GM23248 (cell line): ENCODE measurements around the gene ZNF574. TPM values are rescaled to one million over a fixed set of nuclear protein-coding genes. Genes with fewer than 3 reads are reported as not detected.

ENCODE experiments used
- DNase-seq: peaks from one replicate; pipeline ENCODE4 v3.0.0-alpha.2; 2015
- H2AFZ ChIP-seq: fragments of 200-600 bp; sonication (generic); 2 replicates; pipeline ENCODE4 v1.6.1; 2016; ENCODE audit warnings: antibody characterized with exemption
- H3F3A ChIP-seq: fragments of 200-600 bp; sonication (generic); 2 replicates; pipeline ENCODE4 v1.6.1; 2016; ENCODE audit warnings: mild to moderate bottlenecking, antibody characterized with exemption, mixed run types; ENCODE audit not compliant: insufficient read depth
- H3K27ac ChIP-seq: fragments of 200-600 bp; sonication (generic); 2 replicates; pipeline ENCODE4 v1.5.1; 2016; ENCODE audit warnings: mild to moderate bottlenecking
- H3K27me3 ChIP-seq: fragments of 200-600 bp; sonication (generic); replicated peaks from 2 replicates; pipeline ENCODE4 v1.6.1; 2016; ENCODE audit warnings: mild to moderate bottlenecking; ENCODE audit not compliant: insufficient read depth
- H3K36me3 ChIP-seq: fragments of 200-600 bp; sonication (generic); 2 replicates; pipeline ENCODE4 v1.6.1; 2016; ENCODE audit warnings: low read depth, mild to moderate bottlenecking
- H3K4me1 ChIP-seq: fragments of 200-600 bp; sonication (generic); 2 replicates; pipeline ENCODE4 v1.6.1; 2016; ENCODE audit warnings: mild to moderate bottlenecking; ENCODE audit not compliant: insufficient read depth
- H3K4me2 ChIP-seq: fragments of 200-600 bp; sonication (generic); one replicate; pipeline ENCODE4 v1.6.1; 2016; ENCODE audit warnings: mild to moderate bottlenecking; ENCODE audit not compliant: unreplicated experiment
- H3K4me3 ChIP-seq: fragments of 200-600 bp; sonication (generic); 2 replicates; pipeline ENCODE4 v1.5.1; 2016; ENCODE audit warnings: mild to moderate bottlenecking
- H3K79me2 ChIP-seq: fragments of 200-600 bp; sonication (generic); 2 replicates; pipeline ENCODE4 v1.6.1; 2016; ENCODE audit warnings: mild to moderate bottlenecking; ENCODE audit not compliant: insufficient read depth
- H3K9ac ChIP-seq: fragments of 200-600 bp; sonication (generic); 2 replicates; pipeline ENCODE4 v1.6.1; 2016; ENCODE audit warnings: mild to moderate bottlenecking
- H3K9me2 ChIP-seq: fragments of 200-600 bp; sonication (generic); 2 replicates; pipeline ENCODE4 v1.6.1; 2016; ENCODE audit warnings: mixed run types, mild to moderate bottlenecking, moderate library complexity; ENCODE audit not compliant: insufficient read depth
- H3K9me3 ChIP-seq: fragments of 200-600 bp; sonication (generic); one replicate; pipeline ENCODE4 v1.6.1; 2017; ENCODE audit warnings: low read depth
- H4K20me1 ChIP-seq: fragments of 200-600 bp; sonication (generic); 2 replicates; pipeline ENCODE4 v1.6.0; 2016; ENCODE audit not compliant: insufficient read depth
- EZH2 ChIP-seq: fragments of 200-600 bp; sonication (generic); IDR thresholded peaks from 2 replicates; pipeline ENCODE4 v1.6.1; 2018; ENCODE audit warnings: antibody characterized with exemption, mild to moderate bottlenecking; ENCODE audit not compliant: insufficient read depth, poor library complexity, severe bottlenecking
- EZH2phosphoT487 ChIP-seq: fragments of 200-600 bp; sonication (generic); IDR thresholded peaks from 2 replicates; pipeline ENCODE4 v1.6.1; 2018; ENCODE audit warnings: antibody characterized with exemption, moderate library complexity, mild to moderate bottlenecking, low read depth; ENCODE audit not compliant: insufficient read depth
- WGBS, 2 experiments: methylation state at CpG; one replicate each; pipeline ENCODE4 v1.1.6; 2015 to 2017; ENCODE audit warnings: low lambda C conversion rate in 2 of 2, low coverage in 1 of 2; ENCODE audit errors: missing lambda C conversion rate in 2 of 2; 5-methylcytosine and 5-hydroxymethylcytosine counted together
- in situ Hi-C: fragments of 300-500 bp; cut with MboI; formaldehyde crosslinking; loops from 2 replicates; pipeline ENCODE4 v1.15.0; 2020
- polyA plus RNA-seq: library from polyadenylated mRNA; unstranded; fragments of >200 nt; fragmentation: Nextera tagmentation; extraction: Ambion mirVana; gene quantifications from 2 replicates; pipeline ENCODE4 v1.2.1, GENCODE V29; 2016
- total RNA-seq: library from RNA; depleted of rRNA; stranded (reverse); fragments of >200 nt; shearing (Covaris generic); gene quantifications from 2 replicates; pipeline ENCODE4 v1.2.3, GENCODE V29; 2014

ZNF574 gene
- total and polyA plus RNA-seq, 2 experiments from 2014 or later = 14.8 to 19.5 TPM

DNA sequence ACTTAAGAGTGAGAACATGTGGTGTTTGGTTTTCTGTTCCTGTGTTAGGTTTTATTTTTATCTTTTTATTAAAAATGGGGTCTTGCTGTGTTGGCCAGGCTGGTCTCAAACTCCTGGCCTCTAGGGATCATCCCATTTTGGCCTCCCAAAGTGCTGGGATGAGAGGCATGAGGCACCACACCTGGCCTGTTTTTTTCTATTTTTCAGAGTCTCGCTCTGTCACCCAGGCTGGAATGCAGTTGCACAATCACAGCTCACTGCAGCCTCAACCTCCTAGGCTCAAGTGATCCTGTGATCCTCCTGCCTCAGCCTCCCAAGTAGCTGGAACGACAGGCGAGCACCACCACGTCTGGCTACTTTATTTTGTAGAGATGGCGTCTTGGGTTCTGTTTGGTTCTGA is 7.6 kb downstream of the ZNF574 start:
- no peak overlapping the region for H2AFZ ChIP-seq
- no peaks in the 10 kb centered on the region for H4K20me1 ChIP-seq
- no peaks in the 10 kb centered on the region for H3K9me3 ChIP-seq
- no peaks in the 10 kb centered on the region for H3K9me2 ChIP-seq
- no peak overlapping the region for H3K4me3 ChIP-seq
- no peak overlapping the region for H3K27ac ChIP-seq
- DNase-seq = no peak
- H3K36me3 ChIP-seq = 0 out of 2 replicates have a peak, but pooled peaks cover 6% of the 10 kb centered on the region
- no peak overlapping the region for H3K4me2 ChIP-seq
- H3F3A ChIP-seq = peaks cover 21% of the 10 kb centered on the region; the same call in 1 of the 2 replicates
- H3K4me1 ChIP-seq = peaks cover 9% of the 10 kb centered on the region
- in situ Hi-C loops = no loop called here
- H3K9ac ChIP-seq = no peak overlapping the region
- WGBS, 2 experiments = 80 to 92% methylated on average over 5 of the region's 5 CpGs
- no peak for TF ChIP-seq EZH2
- TF ChIP-seq EZH2phosphoT487 = no peak
- no peaks in the 10 kb centered on the region for H3K27me3 ChIP-seq
- peaks cover 49% of the 10 kb centered on the region for H3K79me2 ChIP-seq

- no peak overlapping the region for H2AFZ ChIP-seq
- H3K9me2 ChIP-seq = no peaks in the 10 kb centered on the region
- peaks cover 22% of the 10 kb centered on the region for H3K79me2 ChIP-seq
- H4K20me1 ChIP-seq = no peaks in the 10 kb centered on the region
- WGBS, 2 experiments = 78 to 80% methylated on average over 9 of the region's 9 CpGs
- no peak overlapping the region for H3K27ac ChIP-seq
- no peak overlapping the region for H3K4me2 ChIP-seq
- 0 out of 2 replicates have a peak, but pooled peaks cover 2% of the 10 kb centered on the region for H3K36me3 ChIP-seq
- in situ Hi-C loops = no loop called here
- no peak overlapping the region for H3K9ac ChIP-seq
- peaks cover 17% of the 10 kb centered on the region for H3K4me1 ChIP-seq
- no peaks in the 10 kb centered on the region for H3K9me3 ChIP-seq
- H3K4me3 ChIP-seq = no peak overlapping the region
- H3K27me3 ChIP-seq = no peaks in the 10 kb centered on the region
- H3F3A ChIP-seq = peaks cover 21% of the 10 kb centered on the region; the same call in 1 of the 2 replicates
- no peak for TF ChIP-seq EZH2
- TF ChIP-seq EZH2phosphoT487 = no peak
- DNase-seq = no peak
These were observed 10.3 kb downstream of the ZNF574 start for GRCh38 chr19:42086188-42086736.

DNA sequence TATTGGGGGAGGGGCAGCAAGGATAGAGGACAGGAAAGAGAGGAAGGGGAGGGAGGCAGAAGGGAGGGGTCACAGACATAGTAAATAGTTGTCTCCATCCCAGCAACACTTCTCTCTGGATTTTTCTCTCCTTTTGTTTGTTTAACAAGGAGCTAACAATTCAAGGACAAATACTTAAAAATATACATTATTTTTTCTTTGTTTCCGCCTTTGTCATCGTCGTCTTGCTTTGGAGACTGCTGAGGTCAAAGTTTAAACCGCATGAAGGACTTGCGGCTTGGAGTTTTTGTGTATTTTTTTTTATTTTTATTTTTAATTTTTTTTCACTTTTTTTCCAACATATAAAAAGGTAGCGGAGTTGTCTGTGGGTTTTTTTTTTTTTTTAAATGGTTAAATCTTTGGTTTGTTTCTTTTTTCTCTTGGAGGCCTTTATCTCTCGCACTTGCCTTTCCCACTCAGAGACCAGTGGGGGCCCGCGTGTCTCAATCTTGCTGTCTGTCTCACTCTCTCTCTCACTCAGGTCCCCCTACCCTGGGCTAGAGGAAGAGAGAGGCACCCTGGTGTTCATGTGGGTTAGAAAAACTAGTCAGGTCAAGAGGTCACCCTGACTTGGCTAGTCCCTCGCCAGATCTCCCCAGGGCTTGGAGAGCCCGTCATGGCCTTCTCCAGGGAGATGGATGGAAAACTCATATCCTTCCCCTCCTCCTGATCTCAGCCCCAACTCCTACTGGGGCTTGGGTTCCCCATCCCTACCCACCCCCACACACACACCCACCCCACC is 11.0 kb downstream of the ZNF574 start:
- Histone ChIP-seq H3K36me3 (no peaks in the 10 kb centered on the region), H3K79me2 (peaks cover 15% of the 10 kb centered on the region), H3K9ac (no peak overlapping the region), H3K9me2 (no peaks in the 10 kb centered on the region), H3K4me2 (no peak overlapping the region), H3K27me3 (no peaks in the 10 kb centered on the region), H3K9me3 (no peaks in the 10 kb centered on the region), H3K4me1 (peaks cover 17% of the 10 kb centered on the region), H3F3A (peaks cover 21% of the 10 kb centered on the region; the same call in 1 of the 2 replicates), H3K27ac (no peak overlapping the region), H4K20me1 (no peaks in the 10 kb centered on the region), H3K4me3 (no peak overlapping the region), H2AFZ (no peak overlapping the region)
- TF ChIP-seq EZH2 (no peak), EZH2phosphoT487 (no peak)
- WGBS, 2 experiments = 83 to 87% methylated on average over 11 of the region's 11 CpGs
- no peak for DNase-seq
- in situ Hi-C loops = no loop called here

DNA sequence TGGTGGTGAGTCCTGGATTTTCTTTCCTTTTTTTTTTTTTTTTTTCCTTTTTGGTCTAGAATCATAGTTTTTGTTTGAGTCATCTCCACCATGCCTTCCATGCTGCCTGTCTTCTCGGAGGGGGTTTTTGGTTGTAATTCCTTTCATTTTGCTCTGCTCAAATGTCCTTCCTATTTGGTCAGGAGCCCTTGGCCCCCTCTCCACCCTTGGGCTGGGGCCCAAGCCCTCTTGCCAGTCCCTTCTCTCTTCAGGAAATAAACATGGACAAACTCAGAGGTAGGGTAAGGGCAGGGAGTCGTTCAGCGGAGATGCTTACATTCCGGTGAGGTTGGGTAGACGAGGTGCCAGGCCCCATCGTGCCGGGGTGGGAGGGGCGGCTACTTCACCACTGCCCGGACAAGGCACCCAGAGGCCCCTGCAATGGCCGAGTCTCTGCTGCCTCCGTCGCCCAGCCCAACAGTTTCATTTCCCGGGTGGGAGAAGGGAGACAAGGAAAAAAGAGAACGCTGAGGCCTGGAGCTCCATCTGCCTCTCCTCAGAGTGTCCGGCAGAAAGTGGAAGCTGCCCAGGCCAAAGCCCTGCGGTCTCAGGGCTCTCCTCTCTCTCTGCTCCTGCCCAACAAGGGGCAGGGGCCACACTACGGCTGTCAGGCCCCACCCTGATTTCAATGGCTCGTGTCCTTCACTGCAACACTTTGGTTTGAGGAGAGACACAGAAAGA is 12.7 kb downstream of the ZNF574 start:
- peak; percentile 78 for DNase-seq
- H4K20me1 ChIP-seq = no peaks in the 10 kb centered on the region
- in situ Hi-C loops = no loop called here
- TF ChIP-seq EZH2phosphoT487 = no peak
- H2AFZ ChIP-seq = peak overlapping the region; percentile 77
- H3K27me3 ChIP-seq = no peaks in the 10 kb centered on the region
- peaks cover 21% of the 10 kb centered on the region; the same call in 1 of the 2 replicates for H3F3A ChIP-seq
- H3K79me2 ChIP-seq = peaks cover 6% of the 10 kb centered on the region; the same call in 1 of the 2 replicates
- H3K27ac ChIP-seq = peak overlapping the region; percentile 46
- WGBS, 2 experiments = 56 to 62% methylated on average over 18 of the region's 18 CpGs
- no peaks in the 10 kb centered on the region for H3K9me3 ChIP-seq
- H3K36me3 ChIP-seq = no peaks in the 10 kb centered on the region
- peak overlapping the region; percentile 67 for H3K4me2 ChIP-seq
- H3K4me3 ChIP-seq = peak overlapping the region; percentile 43; the same call in 1 of the 2 replicates
- H3K9me2 ChIP-seq = no peaks in the 10 kb centered on the region
- H3K9ac ChIP-seq = peak overlapping the region; percentile 18; the same call in 1 of the 2 replicates
- H3K4me1 ChIP-seq = peaks cover 17% of the 10 kb centered on the region
